ENCODE data around the gene CELA2B.

DNA sequence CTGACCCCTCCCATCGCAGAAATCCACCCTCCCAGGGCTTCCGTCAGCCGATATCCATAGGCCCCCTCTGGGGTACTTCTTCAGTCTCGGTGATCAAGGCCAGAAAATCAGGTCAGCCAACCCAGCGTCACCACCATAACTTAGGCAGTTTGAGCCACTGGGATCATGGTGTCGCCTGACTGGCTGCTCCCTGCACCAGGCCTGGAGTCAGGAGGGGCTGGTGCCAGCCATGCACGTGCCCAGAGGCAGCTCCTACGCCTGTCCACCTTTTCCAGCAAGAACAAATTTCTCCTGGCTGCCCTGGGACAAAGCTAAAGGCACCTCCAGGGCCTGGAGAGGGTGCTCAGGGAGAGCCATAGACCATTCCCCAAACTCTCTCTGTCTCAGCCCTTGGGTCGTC lies 42.4 kb upstream of the CELA2B start:
- TF ChIP-seq, protein P1, sequence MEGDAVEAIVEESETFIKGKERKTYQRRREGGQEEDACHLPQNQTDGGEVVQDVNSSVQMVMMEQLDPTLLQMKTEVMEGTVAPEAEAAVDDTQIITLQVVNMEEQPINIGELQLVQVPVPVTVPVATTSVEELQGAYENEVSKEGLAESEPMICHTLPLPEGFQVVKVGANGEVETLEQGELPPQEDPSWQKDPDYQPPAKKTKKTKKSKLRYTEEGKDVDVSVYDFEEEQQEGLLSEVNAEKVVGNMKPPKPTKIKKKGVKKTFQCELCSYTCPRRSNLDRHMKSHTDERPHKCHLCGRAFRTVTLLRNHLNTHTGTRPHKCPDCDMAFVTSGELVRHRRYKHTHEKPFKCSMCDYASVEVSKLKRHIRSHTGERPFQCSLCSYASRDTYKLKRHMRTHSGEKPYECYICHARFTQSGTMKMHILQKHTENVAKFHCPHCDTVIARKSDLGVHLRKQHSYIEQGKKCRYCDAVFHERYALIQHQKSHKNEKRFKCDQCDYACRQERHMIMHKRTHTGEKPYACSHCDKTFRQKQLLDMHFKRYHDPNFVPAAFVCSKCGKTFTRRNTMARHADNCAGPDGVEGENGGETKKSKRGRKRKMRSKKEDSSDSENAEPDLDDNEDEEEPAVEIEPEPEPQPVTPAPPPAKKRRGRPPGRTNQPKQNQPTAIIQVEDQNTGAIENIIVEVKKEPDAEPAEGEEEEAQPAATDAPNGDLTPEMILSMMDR (IDR thresholded peaks at IDR 0.05 in 4 of 5, conservative IDR thresholded peaks at IDR 0.05 in 1 of 5) = no peak
- no peak for TF ChIP-seq POLR2A (IDR thresholded peaks at IDR 0.05)

Measured in gastrocnemius medialis (tissue), 4 donors.